Panc1 (cell line): ENCODE measurements around the gene POU2F1.

ENCODE experiments used
- CTCF ChIP-seq: fragments of 450-650 bp; IDR thresholded peaks from 2 replicates; pipeline ENCODE4 v1.5.1; 2017; ENCODE audit warnings: mild to moderate bottlenecking
- REST ChIP-seq, 2 experiments: IDR thresholded peaks; 2 replicates each; pipeline ENCODE4 v1.6.1; 2011 to 2012; ENCODE audit warnings: low read depth in 2 of 2, control low read depth in 1 of 2, low read length in 1 of 2, mild to moderate bottlenecking in 1 of 2, moderate library complexity in 1 of 2; ENCODE audit not compliant: insufficient read depth in 1 of 2

GRCh38 chr1:167429612-167430011 lies 208.9 kb downstream of the POU2F1 start:
- TF ChIP-seq CTCF (no peak), REST (IDR thresholded peaks at IDR 0.05; ENCODE audit: insufficient read depth in 1 of 2, low read depth in 2 of 2, low read length in 1 of 2) (no peak)
